B cell (primary cell): ENCODE results near the gene TIPIN. TPM values are rescaled to one million over a fixed set of nuclear protein-coding genes. Genes with fewer than 3 reads are reported as not detected.

ENCODE experiments used
- ATAC-seq: fragments of 200-7000 bp; cut with Tn5 transposase; one replicate; pipeline ENCODE4 v1.10.0; 2021; ENCODE audit warnings: low read depth, mild to moderate bottlenecking, moderate number of reproducible peaks, moderate library complexity
- CTCF ChIA-PET: fragments of 350-600 bp; sonication (Branson Sonifier 250); formaldehyde crosslinking; loops from one replicate; lab custom pipeline; 2021; ENCODE audit warnings: antibody characterized with exemption, inconsistent platforms; lab: Charles Lee
- POLR2A ChIA-PET: fragments of 350-600 bp; sonication (Branson Sonifier 250); formaldehyde crosslinking; loops from one replicate; lab custom pipeline; 2021; ENCODE audit warnings: antibody characterized with exemption; lab: Charles Lee
- DNase-seq: peaks from one replicate; pipeline ENCODE4 v3.0.0; 2013
- H2AFZ ChIP-seq: 2 replicates; pipeline ENCODE4 v1.6.1; 2012; ENCODE audit warnings: mild to moderate bottlenecking, low read depth, low read length; ENCODE audit not compliant: insufficient read depth, poor library complexity, severe bottlenecking
- H3K27ac ChIP-seq, 2 donors: 1 replicate in 1 of 2; 2 replicates in 1 of 2; pipeline ENCODE4 v1.5.1; 2012 to 2013; ENCODE audit warnings: low read length in 2 of 2, mild to moderate bottlenecking in 2 of 2, moderate library complexity in 1 of 2
- H3K27me3 ChIP-seq, 4 experiments: fragments of 200-600 bp in 1 of 4; sonication (generic) in 1 of 4; replicated peaks in 1 of 4; 1 replicate in 2 of 4; 2 replicates in 2 of 4; pipeline versions ENCODE4 v1.6.1 to v1.7.0; 2013 to 2016; ENCODE audit warnings: low read length in 3 of 4, mild to moderate bottlenecking in 2 of 4, mixed read lengths in 1 of 4, moderate library complexity in 1 of 4; ENCODE audit not compliant: insufficient read depth in 4 of 4, control insufficient read depth in 3 of 4; ENCODE audit errors: control extremely low read depth in 1 of 4
- H3K36me3 ChIP-seq, 2 experiments: replicated peaks in 1 of 2; 1 replicate in 1 of 2; 2 replicates in 1 of 2; pipeline versions ENCODE4 v1.6.1 to v1.7.1; 2013; ENCODE audit warnings: low read length in 1 of 2; ENCODE audit not compliant: insufficient read depth in 2 of 2, control insufficient read depth in 1 of 2; ENCODE audit errors: control extremely low read depth in 1 of 2, extremely low read depth in 1 of 2
- H3K4me1 ChIP-seq, 2 donors: fragments of 200-600 bp in 1 of 2; sonication (generic) in 1 of 2; 1 replicate in 1 of 2; 2 replicates in 1 of 2; pipeline versions ENCODE4 v1.5.1 to v1.6.1; 2013 to 2017; ENCODE audit warnings: low read length in 2 of 2; ENCODE audit not compliant: control insufficient read depth in 2 of 2, insufficient read depth in 2 of 2
- H3K4me2 ChIP-seq: replicated peaks from 2 replicates; pipeline ENCODE3; 2012; ENCODE audit warnings: mild to moderate bottlenecking, low read depth, low read length; ENCODE audit not compliant: poor library complexity, severe bottlenecking
- H3K4me3 ChIP-seq, 5 experiments: fragments of 200-600 bp in 1 of 5; sonication (generic) in 1 of 5; 1 replicate in 3 of 5; 2 replicates in 2 of 5; pipeline versions ENCODE4 v1.5.1 to v1.7.0; 2011 to 2016; ENCODE audit warnings: low read length in 4 of 5, mild to moderate bottlenecking in 4 of 5, low read depth in 2 of 5, control low read depth in 1 of 5, moderate library complexity in 1 of 5; ENCODE audit not compliant: insufficient read depth in 1 of 5; ENCODE audit errors: control extremely low read depth in 1 of 5, extremely low read depth in 1 of 5
- H3K79me2 ChIP-seq: fragments of 200-600 bp; sonication (generic); one replicate; pipeline ENCODE4 v1.6.0; 2016; ENCODE audit warnings: low read length; ENCODE audit not compliant: control insufficient read depth, insufficient read depth
- H3K9ac ChIP-seq: fragments of 200-600 bp; sonication (generic); 2 replicates; pipeline ENCODE4 v1.6.1; 2017; ENCODE audit warnings: mild to moderate bottlenecking, low read length, moderate library complexity
- H3K9me3 ChIP-seq, 3 donors: one replicate each; pipeline versions ENCODE4 v1.6.1 to v1.7.1; 2013; ENCODE audit warnings: low read length in 2 of 3; ENCODE audit not compliant: control insufficient read depth in 2 of 3, insufficient read depth in 1 of 3; ENCODE audit errors: control extremely low read depth in 1 of 3
- H4K20me1 ChIP-seq: 2 replicates; pipeline ENCODE4 v1.6.0; 2012; ENCODE audit warnings: mild to moderate bottlenecking, low read length; ENCODE audit not compliant: insufficient read depth, control insufficient read depth, poor library complexity, severe bottlenecking
- H3K27ac Mint-ChIP-seq: one replicate; pipeline ENCODE4 v1.8.0; 2021; ENCODE audit warnings: mixed read lengths
- H3K27me3 Mint-ChIP-seq: one replicate; pipeline ENCODE4 v1.8.0; 2021; ENCODE audit warnings: mixed read lengths
- H3K4me1 Mint-ChIP-seq: one replicate; pipeline ENCODE4 v1.8.0; 2021; ENCODE audit warnings: mixed read lengths
- H3K4me3 Mint-ChIP-seq: one replicate; pipeline ENCODE4 v1.8.0; 2021; ENCODE audit warnings: mixed read lengths
- H3K9me3 Mint-ChIP-seq: one replicate; pipeline ENCODE4 v1.8.0; 2022; ENCODE audit warnings: mixed read lengths; ENCODE audit not compliant: insufficient read depth
- EZH2 ChIP-seq: IDR thresholded peaks from 2 replicates; pipeline ENCODE4 v1.6.1; 2012; ENCODE audit warnings: borderline replicate concordance, low read depth, mild to moderate bottlenecking, moderate library complexity, low read length; ENCODE audit not compliant: insufficient read depth, poor library complexity, severe bottlenecking
- WGBS: methylation state at CpG from one replicate; pipeline ENCODE4 v1.1.5; 2013; ENCODE audit warnings: missing lambda C conversion rate; ENCODE audit not compliant: insufficient coverage; 5-methylcytosine and 5-hydroxymethylcytosine counted together
- intact Hi-C: fragments of 100-400 bp; cut with micrococcal nuclease; formaldehyde crosslinking; loops from one replicate; pipeline ENCODE4 v1.10.0; 2022
- polyA plus RNA-seq: library from polyadenylated mRNA; depleted of rRNA; stranded (reverse); fragments of >200 nt; gene quantifications from 2 replicates; pipeline ENCODE4 v1.2.3, GENCODE V29; 2012
- total RNA-seq, 2 donors: library from RNA; stranded (reverse); fragments of 120-200 nt in 1 of 2; gene quantifications; 1 replicate in 1 of 2; 2 replicates in 1 of 2; pipeline versions ENCODE4 v1.2.3 to v1.2.4, GENCODE V29; 2013 to 2022
- TF ChIP-seq, protein P1 (sequence below): fragments of 200-600 bp; IDR thresholded peaks from one replicate; pipeline ENCODE4 v1.8.0; 2022; ENCODE audit warnings: antibody characterized with exemption, mild to moderate bottlenecking

The TIPIN gene
- total and polyA plus RNA-seq, 2 donors (not counting 1 experiment from before 2014, with no cell fraction given), result 4.1 to 8.8 TPM

DNA sequence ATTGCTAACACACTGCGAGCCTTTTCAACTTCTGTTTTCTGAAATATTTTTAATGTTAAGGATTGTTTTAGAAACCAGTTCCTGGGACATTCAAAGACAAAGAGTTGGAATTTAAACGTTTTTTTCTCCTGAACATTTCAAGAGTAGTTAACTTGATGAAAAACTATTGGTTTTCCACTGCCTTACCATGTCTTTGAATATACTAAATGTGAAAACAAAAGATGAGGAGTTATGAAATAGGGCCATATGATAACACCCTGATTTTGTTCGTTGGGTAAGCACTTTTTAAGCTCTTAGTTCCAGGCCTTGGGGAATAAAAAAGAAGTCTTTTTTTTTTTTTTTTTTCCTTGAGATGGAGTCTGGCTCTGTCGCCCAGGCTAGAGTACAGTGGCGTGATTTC, 60.3 kb downstream of the TIPIN start:
- 100% methylated on average over 2 of the region's 5 CpGs for WGBS
- H3K4me3 Mint-ChIP-seq, result no peak overlapping the region
- H3K9me3 Mint-ChIP-seq, result no peaks in the 10 kb centered on the region
- intact Hi-C loops, result no loop called here
- Histone ChIP-seq H3K27ac (no peak overlapping the region), H3K79me2 (peaks cover 27% of the 10 kb centered on the region), H3K27me3 (no peaks in the 10 kb centered on the region), H4K20me1 (no peaks in the 10 kb centered on the region), H2AFZ (no peak overlapping the region), H3K36me3 (peaks cover 0 to 8% of the 10 kb centered on the region in 2 experiments), H3K4me2 (no peak overlapping the region), H3K4me3 (no peak overlapping the region), H3K9ac (no peak overlapping the region), H3K4me1 (peaks cover 20 to 22% of the 10 kb centered on the region in 2 donors), H3K9me3 (no peaks in the 10 kb centered on the region)
- no peaks in the 10 kb centered on the region for H3K27me3 Mint-ChIP-seq
- DNase-seq, result no peak
- ATAC-seq, result no peak
- TF ChIP-seq EZH2, result no peak
- TF ChIP-seq, protein P1, sequence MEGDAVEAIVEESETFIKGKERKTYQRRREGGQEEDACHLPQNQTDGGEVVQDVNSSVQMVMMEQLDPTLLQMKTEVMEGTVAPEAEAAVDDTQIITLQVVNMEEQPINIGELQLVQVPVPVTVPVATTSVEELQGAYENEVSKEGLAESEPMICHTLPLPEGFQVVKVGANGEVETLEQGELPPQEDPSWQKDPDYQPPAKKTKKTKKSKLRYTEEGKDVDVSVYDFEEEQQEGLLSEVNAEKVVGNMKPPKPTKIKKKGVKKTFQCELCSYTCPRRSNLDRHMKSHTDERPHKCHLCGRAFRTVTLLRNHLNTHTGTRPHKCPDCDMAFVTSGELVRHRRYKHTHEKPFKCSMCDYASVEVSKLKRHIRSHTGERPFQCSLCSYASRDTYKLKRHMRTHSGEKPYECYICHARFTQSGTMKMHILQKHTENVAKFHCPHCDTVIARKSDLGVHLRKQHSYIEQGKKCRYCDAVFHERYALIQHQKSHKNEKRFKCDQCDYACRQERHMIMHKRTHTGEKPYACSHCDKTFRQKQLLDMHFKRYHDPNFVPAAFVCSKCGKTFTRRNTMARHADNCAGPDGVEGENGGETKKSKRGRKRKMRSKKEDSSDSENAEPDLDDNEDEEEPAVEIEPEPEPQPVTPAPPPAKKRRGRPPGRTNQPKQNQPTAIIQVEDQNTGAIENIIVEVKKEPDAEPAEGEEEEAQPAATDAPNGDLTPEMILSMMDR, result no peak
- ChIA-PET POLR2A (interaction anchor here (0.6 kb wide), 1 partner anchor 106 kb away, joined by 3 read pairs; no protein-coding TSS in a partner anchor), CTCF (no interaction called here)
- no peak overlapping the region for H3K27ac Mint-ChIP-seq
- peaks cover 25% of the 10 kb centered on the region for H3K4me1 Mint-ChIP-seq

GRCh38 chr15:66294932-66295235, 61.6 kb downstream of the TIPIN start:
- Histone ChIP-seq H3K4me3 (no peak overlapping the region), H3K9ac (peak overlapping the region; percentile 87), H3K4me2 (peak overlapping the region; percentile 77), H3K9me3 (no peaks in the 10 kb centered on the region), H4K20me1 (no peaks in the 10 kb centered on the region), H3K4me1 (peaks cover 20 to 26% of the 10 kb centered on the region in 2 donors), H3K36me3 (peaks cover 0 to 5% of the 10 kb centered on the region in 2 experiments), H2AFZ (peak overlapping the region; percentile 99), H3K27ac (peak overlapping the region in 1 of 2 donors; percentile 79), H3K27me3 (no peaks in the 10 kb centered on the region), H3K79me2 (peaks cover 35% of the 10 kb centered on the region)
- Mint-ChIP-seq H3K9me3 (no peaks in the 10 kb centered on the region), H3K4me3 (peak overlapping the region; percentile 89), H3K27me3 (no peaks in the 10 kb centered on the region), H3K4me1 (peaks cover 31% of the 10 kb centered on the region), H3K27ac (peak overlapping the region; percentile 93)
- CTCF ChIA-PET, result interaction anchor here (1.4 to 1.6 kb wide), 2 partner anchors 204 to 699 kb away, joined by 4 to 5 read pairs; no protein-coding TSS in a partner anchor
- DNase-seq (no peak), ATAC-seq (no peak)
- intact Hi-C loops, result loop anchor here (2.0 kb wide), 1 partner anchor 210 kb away; the partner anchor contains the start of genes RPL4 and ZWILCH
- TF ChIP-seq, protein P1, result no peak
- TF ChIP-seq EZH2, result no peak
- WGBS, result 83% methylated on average over 1 of the region's 3 CpGs
- POLR2A ChIA-PET, result no interaction called here
